Natural killer cell (primary cell): ENCODE data around the gene NHSL1. TPM values are rescaled to one million over a fixed set of nuclear protein-coding genes. Genes with fewer than 3 reads are reported as not detected.

Experiments used
- ATAC-seq, 3 donors: fragments of 150-1000 bp in 2 of 3; fragments of 200-7000 bp in 1 of 3; cut with Tn5 transposase; 1 replicate in 1 of 3; 2 replicates in 2 of 3; pipeline ENCODE4 v1.10.0; 2021; ENCODE audit warnings: mild to moderate bottlenecking in 2 of 3, moderate library complexity in 2 of 3
- DNase-seq, 2 donors: peaks; one replicate each; pipeline versions ENCODE4 v3.0.0 to v3.0.0-alpha.2; 2013 to 2021; ENCODE audit warnings: mixed read lengths in 1 of 2
- H3K27ac ChIP-seq: one replicate; pipeline ENCODE4 v1.5.1; 2013; ENCODE audit warnings: mild to moderate bottlenecking, low read length
- H3K27me3 ChIP-seq: one replicate; pipeline ENCODE4 v1.6.1; 2013; ENCODE audit warnings: low read length; ENCODE audit not compliant: control insufficient read depth, insufficient read depth
- H3K36me3 ChIP-seq: one replicate; pipeline ENCODE4 v1.6.1; 2013; ENCODE audit warnings: low read length; ENCODE audit not compliant: control insufficient read depth, insufficient read depth
- H3K4me1 ChIP-seq: one replicate; pipeline ENCODE4 v1.6.1; 2013; ENCODE audit warnings: low read length; ENCODE audit not compliant: control insufficient read depth, insufficient read depth
- H3K4me3 ChIP-seq: one replicate; pipeline ENCODE4 v1.5.1; 2013; ENCODE audit warnings: low read length
- H3K9me3 ChIP-seq: one replicate; pipeline ENCODE4 v1.6.1; 2013; ENCODE audit warnings: low read length; ENCODE audit not compliant: control insufficient read depth, insufficient read depth
- H3K27ac Mint-ChIP-seq, 2 donors: one replicate each; pipeline ENCODE4 v1.8.0; 2022; ENCODE audit warnings: mild to moderate bottlenecking in 2 of 2, mixed read lengths in 2 of 2, moderate library complexity in 1 of 2
- H3K27me3 Mint-ChIP-seq, 2 donors: one replicate each; pipeline ENCODE4 v1.8.0; 2022; ENCODE audit warnings: low read depth in 2 of 2, mixed read lengths in 2 of 2
- H3K36me3 Mint-ChIP-seq: one replicate; pipeline ENCODE4 v1.8.0; 2022; ENCODE audit warnings: mixed read lengths
- H3K4me1 Mint-ChIP-seq, 2 donors: one replicate each; pipeline ENCODE4 v1.8.0; 2022; ENCODE audit warnings: mixed read lengths in 2 of 2
- H3K4me3 Mint-ChIP-seq: one replicate; pipeline ENCODE4 v1.8.0; 2022; ENCODE audit warnings: mild to moderate bottlenecking, moderate library complexity, mixed read lengths
- H3K9me3 Mint-ChIP-seq, 2 donors: one replicate each; pipeline ENCODE4 v1.8.0; 2022; ENCODE audit warnings: mixed read lengths in 2 of 2
- WGBS: methylation state at CpG from one replicate; pipeline ENCODE4 v1.1.7; 2013; ENCODE audit warnings: missing lambda C conversion rate; ENCODE audit not compliant: insufficient coverage; 5-methylcytosine and 5-hydroxymethylcytosine counted together
- intact Hi-C: fragments of 100-400 bp; cut with micrococcal nuclease; formaldehyde crosslinking; loops from one replicate; pipeline ENCODE4 v1.14.2; 2022
- total RNA-seq, 4 donors: library from RNA; stranded (reverse); fragments of 120-200 nt in 1 of 4; gene quantifications; one replicate each; pipeline versions ENCODE4 v1.2.3 to v1.2.4, GENCODE V29; 2013 to 2022
- TF ChIP-seq, protein P1 (sequence below): fragments of 200-600 bp; IDR thresholded peaks from one replicate; pipeline ENCODE4 v1.8.0; 2022; ENCODE audit warnings: antibody characterized with exemption

The NHSL1 gene
- total RNA-seq, 3 donors from 2014 or later (not counting 1 experiment from before 2014, with no cell fraction given) = 0.38 to 0.75 (median 0.68) TPM

DNA sequence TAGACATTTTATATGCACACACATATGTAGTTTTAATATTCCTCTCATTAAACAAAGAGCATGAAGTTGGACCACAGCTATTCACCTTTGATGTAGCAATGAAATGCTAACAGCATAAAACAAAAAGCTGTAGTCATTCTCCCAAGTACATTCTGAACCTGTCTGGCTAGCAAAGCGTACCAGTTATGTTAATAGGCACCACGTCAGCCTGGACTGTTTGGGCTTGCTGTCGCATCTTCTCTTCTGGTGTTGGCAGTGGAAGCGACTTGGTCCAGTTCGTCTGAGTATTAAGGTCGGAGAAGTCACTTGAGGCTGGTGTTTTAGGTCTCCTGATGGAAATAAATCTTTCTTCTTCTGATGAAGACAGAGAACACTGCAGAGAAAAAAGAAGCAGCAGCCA, 52.5 kb downstream of the NHSL1 start:
- Mint-ChIP-seq H3K36me3 (no peaks in the 10 kb centered on the region), H3K4me3 (no peak overlapping the region), H3K4me1 (no peaks in the 10 kb centered on the region), H3K9me3 (no peaks in the 10 kb centered on the region), H3K27ac (no peak overlapping the region), H3K27me3 (peaks cover 5 to 11% of the 10 kb centered on the region in 2 donors)
- no peak for DNase-seq
- Histone ChIP-seq H3K27ac (no peak overlapping the region), H3K27me3 (no peaks in the 10 kb centered on the region), H3K4me3 (no peak overlapping the region), H3K36me3 (no peaks in the 10 kb centered on the region), H3K4me1 (no peaks in the 10 kb centered on the region), H3K9me3 (no peaks in the 10 kb centered on the region)
- 90% methylated on average over 6 of the region's 6 CpGs for WGBS
- no peak for ATAC-seq
- intact Hi-C loops = no loop called here
- TF ChIP-seq, protein P1, sequence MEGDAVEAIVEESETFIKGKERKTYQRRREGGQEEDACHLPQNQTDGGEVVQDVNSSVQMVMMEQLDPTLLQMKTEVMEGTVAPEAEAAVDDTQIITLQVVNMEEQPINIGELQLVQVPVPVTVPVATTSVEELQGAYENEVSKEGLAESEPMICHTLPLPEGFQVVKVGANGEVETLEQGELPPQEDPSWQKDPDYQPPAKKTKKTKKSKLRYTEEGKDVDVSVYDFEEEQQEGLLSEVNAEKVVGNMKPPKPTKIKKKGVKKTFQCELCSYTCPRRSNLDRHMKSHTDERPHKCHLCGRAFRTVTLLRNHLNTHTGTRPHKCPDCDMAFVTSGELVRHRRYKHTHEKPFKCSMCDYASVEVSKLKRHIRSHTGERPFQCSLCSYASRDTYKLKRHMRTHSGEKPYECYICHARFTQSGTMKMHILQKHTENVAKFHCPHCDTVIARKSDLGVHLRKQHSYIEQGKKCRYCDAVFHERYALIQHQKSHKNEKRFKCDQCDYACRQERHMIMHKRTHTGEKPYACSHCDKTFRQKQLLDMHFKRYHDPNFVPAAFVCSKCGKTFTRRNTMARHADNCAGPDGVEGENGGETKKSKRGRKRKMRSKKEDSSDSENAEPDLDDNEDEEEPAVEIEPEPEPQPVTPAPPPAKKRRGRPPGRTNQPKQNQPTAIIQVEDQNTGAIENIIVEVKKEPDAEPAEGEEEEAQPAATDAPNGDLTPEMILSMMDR = no peak

DNA sequence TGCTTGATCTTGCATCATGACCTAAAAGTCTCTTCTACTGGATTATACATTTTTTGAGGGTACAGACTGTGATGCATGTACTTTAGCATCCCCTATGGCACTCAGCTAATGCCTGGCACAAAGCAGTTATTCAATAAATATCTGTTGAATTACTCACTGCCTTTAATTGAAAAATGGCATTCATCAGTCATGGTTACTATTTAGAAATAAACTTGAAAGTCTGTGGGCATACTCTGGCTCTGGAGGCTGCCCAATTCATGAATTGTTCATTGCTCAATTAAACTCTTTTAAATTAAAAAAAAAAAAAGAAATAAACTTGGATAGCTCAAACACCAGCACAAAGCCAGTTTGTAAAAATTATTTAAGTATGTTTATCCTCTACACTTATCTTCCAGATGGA, 55.3 kb downstream of the NHSL1 start:
- no peak for DNase-seq
- Mint-ChIP-seq H3K4me1 (no peaks in the 10 kb centered on the region), H3K36me3 (no peaks in the 10 kb centered on the region), H3K9me3 (no peaks in the 10 kb centered on the region), H3K4me3 (no peak overlapping the region), H3K27me3 (peaks cover 7 to 10% of the 10 kb centered on the region in 2 donors), H3K27ac (no peak overlapping the region)
- Histone ChIP-seq H3K4me3 (no peak overlapping the region), H3K9me3 (no peaks in the 10 kb centered on the region), H3K27me3 (no peaks in the 10 kb centered on the region), H3K36me3 (no peaks in the 10 kb centered on the region), H3K27ac (no peak overlapping the region), H3K4me1 (no peaks in the 10 kb centered on the region)
- TF ChIP-seq, protein P1 = no peak
- no peak for ATAC-seq
- intact Hi-C loops = no loop called here

DNA sequence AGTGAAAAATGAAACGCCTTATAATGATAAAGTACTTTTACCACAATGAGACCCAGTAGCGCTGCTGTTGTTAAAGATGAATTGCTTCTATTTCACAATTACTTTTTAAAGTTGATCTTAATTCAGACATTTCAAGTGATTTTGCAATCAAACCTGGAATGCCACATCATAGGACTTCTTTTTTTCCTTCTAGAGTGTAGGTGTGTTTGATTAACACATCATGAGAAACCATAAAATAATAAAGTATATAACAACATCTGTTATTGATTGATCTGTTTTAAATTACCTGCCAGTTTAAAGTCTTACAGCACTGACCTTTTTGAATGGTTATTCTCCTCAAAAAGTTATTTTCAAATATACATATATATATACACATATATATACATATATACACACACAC, 56.6 kb downstream of the NHSL1 start:
- H3K27ac Mint-ChIP-seq = no peak overlapping the region
- Histone ChIP-seq H3K27ac (no peak overlapping the region), H3K36me3 (no peaks in the 10 kb centered on the region), H3K9me3 (no peaks in the 10 kb centered on the region), H3K4me1 (no peaks in the 10 kb centered on the region), H3K4me3 (no peak overlapping the region), H3K27me3 (no peaks in the 10 kb centered on the region)
- no peaks in the 10 kb centered on the region for H3K36me3 Mint-ChIP-seq
- H3K27me3 Mint-ChIP-seq = peaks cover 7 to 10% of the 10 kb centered on the region in 2 donors
- WGBS = 100% methylated on average over 2 of the region's 2 CpGs
- no peaks in the 10 kb centered on the region for H3K4me1 Mint-ChIP-seq
- ATAC-seq (no peak), DNase-seq (no peak)
- H3K9me3 Mint-ChIP-seq = no peaks in the 10 kb centered on the region
- TF ChIP-seq, protein P1 = no peak
- intact Hi-C loops = no loop called here
- H3K4me3 Mint-ChIP-seq = no peak overlapping the region

DNA sequence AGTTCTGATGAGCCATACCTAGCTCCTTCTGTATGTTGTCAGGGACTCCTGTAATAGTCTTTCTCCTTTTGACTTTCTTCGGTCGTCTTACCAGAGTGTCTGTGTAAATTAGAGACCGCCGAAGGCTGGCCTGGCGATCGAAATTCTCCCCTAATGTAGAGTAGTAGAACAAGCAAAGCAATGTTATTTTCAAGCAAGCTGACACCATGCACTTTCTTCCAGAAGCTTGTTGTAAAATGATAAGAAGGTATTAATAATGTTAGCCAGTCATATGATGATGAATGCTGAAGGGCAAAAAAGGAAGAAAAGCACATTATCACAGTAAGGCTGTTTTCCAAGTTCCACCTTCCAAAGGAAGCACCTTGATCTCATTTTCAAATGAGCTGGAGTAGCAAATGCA, 57.3 kb downstream of the NHSL1 start:
- DNase-seq = no peak
- no peaks in the 10 kb centered on the region for H3K9me3 ChIP-seq
- no peaks in the 10 kb centered on the region for H3K36me3 ChIP-seq
- H3K27ac ChIP-seq = no peak overlapping the region
- WGBS = 89% methylated on average over 6 of the region's 6 CpGs
- H3K36me3 Mint-ChIP-seq = no peaks in the 10 kb centered on the region
- H3K4me3 ChIP-seq = no peak overlapping the region
- no peak for ATAC-seq
- TF ChIP-seq, protein P1 = no peak
- no peaks in the 10 kb centered on the region for H3K4me1 ChIP-seq
- H3K27ac Mint-ChIP-seq = no peak overlapping the region
- H3K4me1 Mint-ChIP-seq = no peaks in the 10 kb centered on the region
- peaks cover 7 to 10% of the 10 kb centered on the region in 2 donors for H3K27me3 Mint-ChIP-seq
- H3K4me3 Mint-ChIP-seq = no peak overlapping the region
- H3K27me3 ChIP-seq = no peaks in the 10 kb centered on the region
- intact Hi-C loops = no loop called here
- no peaks in the 10 kb centered on the region for H3K9me3 Mint-ChIP-seq
